Medulla oblongata (tissue), 1 donor: Measurements from ENCODE around the gene WDR90.
A peak's percentile ranks its signal among the peaks of the same experiment; 100 is the strongest.

Experiments used
- DNase-seq: peaks from one replicate; pipeline ENCODE4 v3.0.0-alpha.2; 2015; ENCODE audit errors: extremely low spot score

Gene WDR90

DNA sequence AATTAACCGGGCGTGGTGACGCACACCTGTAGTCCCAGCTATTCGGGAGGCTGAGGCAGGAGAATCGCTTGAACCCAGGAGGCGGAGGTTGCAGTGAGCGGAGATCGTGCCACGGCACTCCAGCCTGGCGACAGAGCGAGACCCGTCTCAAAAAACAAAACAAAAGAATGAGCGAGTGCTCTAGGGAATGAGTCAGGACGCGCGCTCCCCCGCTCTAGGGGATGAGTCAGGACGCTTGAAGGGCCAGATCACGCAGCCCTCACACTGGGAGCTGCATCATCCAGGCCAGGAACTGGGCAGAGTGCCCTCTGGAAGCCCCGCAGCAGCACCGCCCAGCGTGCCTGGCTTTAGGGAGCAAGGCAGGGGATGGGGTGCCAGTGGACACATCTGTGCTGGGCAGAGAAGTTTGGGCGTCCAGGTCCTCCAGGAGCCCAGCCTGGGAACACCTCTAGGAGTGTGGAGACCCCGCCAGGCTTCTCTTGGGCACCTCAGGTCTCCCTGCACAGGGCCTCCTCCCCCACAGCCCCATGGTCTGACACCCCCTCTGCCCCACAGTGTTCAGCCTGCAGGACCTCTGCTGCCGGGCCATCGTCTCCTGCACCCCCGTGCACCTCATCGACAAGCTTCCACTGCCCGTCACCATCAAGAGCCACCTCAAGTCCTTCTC lies 22.2 kb upstream of the WDR90 start:
- peak; percentile 48 for DNase-seq

DNA sequence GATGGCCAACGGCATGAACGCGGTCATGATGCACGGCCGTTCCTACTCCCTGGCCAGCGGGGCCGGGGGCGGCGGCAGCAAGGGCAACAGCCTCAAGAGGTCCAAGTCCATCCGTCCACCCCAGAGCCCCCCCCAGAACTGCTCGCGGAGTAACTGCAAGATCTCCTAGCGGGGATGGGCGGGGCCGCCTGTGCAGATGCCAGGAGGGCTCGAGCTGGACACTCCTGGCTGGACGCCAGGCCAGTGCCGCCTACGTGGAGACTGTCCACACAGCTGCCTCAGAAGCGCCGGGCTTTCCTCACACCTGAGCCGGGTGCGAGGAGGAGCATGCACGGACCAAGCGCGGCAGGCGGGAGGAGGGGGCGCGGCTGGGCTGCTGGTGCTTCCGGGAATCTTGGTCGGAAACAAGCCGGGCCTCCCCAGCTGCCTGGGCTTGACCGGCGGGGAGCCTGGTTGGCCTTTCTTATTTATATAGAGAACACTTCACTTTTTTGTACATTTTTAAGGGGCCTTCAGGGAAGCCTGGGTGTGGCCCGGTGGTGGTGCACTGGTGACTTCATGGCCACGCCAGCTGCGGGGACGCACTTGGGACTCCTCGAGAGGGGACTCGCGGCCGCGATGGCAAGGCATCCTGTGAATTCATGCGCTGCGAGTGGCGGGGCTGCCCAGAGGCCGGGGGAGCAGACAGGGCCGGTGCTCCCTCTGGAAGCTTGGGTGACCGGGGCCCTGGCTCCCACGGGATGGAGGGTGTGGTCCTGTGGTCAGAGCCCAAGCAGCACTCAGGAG lies 21.5 kb upstream of the WDR90 start:
- no peak for DNase-seq

DNA sequence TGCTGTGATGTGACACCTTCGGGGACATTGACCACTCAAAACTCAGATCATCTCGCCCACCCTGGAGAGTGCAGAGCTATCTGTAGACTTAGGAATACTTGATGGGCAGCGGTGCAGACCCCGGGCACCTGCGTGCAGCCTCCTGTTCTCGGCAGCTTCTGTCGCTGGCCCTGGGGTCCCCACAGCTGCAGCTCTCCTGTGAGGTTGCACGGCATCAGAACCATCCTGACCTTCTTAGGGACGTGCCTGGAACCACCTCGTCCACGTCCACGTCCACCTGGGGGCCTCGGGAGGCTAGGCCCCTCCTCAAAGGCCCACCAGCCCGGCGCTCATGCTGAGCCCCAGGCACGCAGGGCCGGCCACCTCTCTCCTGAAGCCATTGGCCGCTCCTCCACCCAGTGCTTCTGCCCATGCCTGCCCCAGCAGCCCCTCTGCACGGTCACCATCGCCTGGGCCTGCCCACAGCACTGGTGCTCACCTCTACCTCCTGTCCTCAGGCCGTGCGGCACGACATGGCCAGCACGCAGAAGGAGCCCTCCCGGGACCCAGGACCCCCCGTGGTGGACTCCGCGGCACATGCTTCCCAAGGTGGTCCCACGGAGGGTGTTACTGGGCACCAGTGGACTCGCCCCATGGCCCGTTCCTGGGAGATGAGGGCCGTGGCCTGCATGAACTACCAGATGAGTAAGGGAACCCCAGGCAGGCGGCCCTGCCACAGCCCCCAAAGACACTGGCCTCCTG lies 20.7 kb upstream of the WDR90 start:
- DNase-seq, result no peak

GRCh38 chr16:629185-629832 lies 19.9 kb upstream of the WDR90 start:
- no peak for DNase-seq

DNA sequence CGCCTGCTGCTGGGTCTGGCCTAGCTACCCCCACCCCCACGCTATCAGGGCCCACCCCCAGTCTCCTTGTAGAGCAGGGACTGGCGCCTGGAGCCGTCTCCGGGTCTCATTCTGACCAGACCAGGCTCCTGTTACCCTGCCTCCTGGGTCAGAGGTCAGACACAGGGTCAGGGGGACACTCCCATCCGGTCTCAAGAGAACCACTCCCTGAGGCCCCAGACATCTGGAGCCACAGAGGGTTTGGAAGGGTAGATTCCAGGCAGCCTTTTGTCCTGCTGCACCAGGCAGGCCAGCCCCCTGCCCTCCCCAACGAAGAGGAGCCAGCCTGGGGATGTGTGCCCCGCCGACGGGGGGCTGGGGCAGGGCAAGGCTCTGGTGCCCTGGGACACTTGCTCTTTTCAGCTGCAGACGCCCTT lies 19.3 kb upstream of the WDR90 start:
- no peak for DNase-seq

GRCh38 chr16:630249-630814 lies 18.8 kb upstream of the WDR90 start:
- no peak for DNase-seq

GRCh38 chr16:630815-631405 lies 18.3 kb upstream of the WDR90 start, which contains the start of gene WFIKKN1:
TSS of gene WFIKKN1 (plus strand) at chr16:630985. CDS start at chr16:631254, 269 bp downstream.
- DNase-seq, result no peak

- no peak for DNase-seq
These were observed 17.3 kb upstream of the WDR90 start for GRCh38 chr16:631808-632358.

DNA sequence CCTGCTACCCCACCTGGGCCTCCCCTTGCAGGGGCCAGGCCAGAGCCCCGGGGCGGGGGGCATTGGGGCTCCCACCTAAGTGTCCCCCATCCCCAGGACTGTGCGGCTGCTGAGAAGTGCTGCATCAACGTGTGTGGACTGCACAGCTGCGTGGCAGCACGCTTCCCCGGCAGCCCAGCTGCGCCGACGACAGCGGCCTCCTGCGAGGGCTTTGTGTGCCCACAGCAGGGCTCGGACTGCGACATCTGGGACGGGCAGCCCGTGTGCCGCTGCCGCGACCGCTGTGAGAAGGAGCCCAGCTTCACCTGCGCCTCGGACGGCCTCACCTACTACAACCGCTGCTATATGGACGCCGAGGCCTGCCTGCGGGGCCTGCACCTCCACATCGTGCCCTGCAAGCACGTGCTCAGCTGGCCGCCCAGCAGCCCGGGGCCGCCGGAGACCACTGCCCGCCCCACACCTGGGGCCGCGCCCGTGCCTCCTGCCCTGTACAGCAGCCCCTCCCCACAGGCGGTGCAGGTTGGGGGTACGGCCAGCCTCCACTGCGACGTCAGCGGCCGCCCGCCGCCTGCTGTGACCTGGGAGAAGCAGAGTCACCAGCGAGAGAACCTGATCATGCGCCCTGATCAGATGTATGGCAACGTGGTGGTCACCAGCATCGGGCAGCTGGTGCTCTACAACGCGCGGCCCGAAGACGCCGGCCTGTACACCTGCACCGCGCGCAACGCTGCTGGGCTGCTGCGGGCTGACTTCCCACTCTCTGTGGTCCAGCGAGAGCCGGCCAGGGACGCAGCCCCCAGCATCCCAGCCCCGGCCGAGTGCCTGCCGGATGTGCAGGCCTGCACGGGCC lies 16.5 kb upstream of the WDR90 start:
- DNase-seq, result no peak

DNA sequence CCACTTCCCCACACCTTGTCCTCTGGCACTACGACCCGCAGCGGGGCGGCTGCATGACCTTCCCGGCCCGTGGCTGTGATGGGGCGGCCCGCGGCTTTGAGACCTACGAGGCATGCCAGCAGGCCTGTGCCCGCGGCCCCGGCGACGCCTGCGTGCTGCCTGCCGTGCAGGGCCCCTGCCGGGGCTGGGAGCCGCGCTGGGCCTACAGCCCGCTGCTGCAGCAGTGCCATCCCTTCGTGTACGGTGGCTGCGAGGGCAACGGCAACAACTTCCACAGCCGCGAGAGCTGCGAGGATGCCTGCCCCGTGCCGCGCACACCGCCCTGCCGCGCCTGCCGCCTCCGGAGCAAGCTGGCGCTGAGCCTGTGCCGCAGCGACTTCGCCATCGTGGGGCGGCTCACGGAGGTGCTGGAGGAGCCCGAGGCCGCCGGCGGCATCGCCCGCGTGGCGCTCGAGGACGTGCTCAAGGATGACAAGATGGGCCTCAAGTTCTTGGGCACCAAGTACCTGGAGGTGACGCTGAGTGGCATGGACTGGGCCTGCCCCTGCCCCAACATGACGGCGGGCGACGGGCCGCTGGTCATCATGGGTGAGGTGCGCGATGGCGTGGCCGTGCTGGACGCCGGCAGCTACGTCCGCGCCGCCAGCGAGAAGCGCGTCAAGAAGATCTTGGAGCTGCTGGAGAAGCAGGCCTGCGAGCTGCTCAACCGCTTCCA lies 15.7 kb upstream of the WDR90 start:
- DNase-seq, result no peak

DNA sequence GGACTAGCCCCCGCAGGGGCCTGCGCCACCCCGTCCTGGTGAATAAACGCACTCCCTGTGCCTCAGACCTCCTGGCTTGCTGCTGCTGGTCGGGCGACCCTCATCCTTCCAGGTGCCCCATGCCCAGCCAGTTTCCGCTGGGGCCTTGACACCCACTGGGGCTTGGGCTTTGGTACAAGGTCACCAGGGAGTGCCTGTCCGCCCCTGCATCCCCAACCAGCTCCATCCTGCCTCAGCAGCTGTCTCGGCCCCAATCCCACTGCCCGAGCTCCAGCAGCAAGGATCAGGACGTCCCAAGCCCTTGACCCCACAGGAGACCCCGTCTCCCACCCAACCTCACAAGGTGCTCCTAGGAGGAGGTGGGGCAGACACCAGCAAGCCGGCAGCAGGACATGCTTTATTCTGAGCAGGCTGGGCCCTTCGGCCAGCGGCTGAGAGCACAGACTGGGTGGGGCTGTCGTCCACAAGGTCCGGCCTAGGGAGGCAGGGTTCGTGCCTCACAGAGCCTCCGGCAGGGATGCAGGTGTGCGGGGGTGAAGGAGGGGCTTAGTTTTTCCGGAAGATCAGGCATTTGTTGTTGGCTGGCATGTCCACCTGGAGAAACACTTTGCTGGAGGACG lies 15.0 kb upstream of the WDR90 start:
- no peak for DNase-seq

DNA sequence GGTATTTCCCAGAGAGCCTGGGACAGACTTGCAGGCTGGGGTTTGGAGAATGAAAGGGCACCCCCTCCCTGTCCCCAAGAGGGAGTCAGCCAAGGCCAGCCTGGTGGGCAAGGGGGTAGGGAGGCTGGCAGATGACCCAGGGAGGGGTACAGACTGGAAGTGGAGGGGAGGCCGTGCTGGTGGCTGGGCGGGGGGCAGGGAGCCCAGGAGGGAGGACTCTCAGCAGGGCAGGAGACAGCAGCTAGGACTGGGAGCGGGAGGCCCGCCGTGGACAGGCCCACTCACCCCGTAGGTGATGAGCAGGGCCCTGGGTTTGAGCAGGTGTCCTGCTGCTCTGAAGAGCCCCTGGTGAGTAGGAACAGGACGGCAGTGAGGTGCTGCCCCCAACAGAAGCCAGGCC lies 14.2 kb upstream of the WDR90 start:
- no peak for DNase-seq

GRCh38 chr16:635573-636205 lies 13.5 kb upstream of the WDR90 start:
- DNase-seq, result no peak

DNA sequence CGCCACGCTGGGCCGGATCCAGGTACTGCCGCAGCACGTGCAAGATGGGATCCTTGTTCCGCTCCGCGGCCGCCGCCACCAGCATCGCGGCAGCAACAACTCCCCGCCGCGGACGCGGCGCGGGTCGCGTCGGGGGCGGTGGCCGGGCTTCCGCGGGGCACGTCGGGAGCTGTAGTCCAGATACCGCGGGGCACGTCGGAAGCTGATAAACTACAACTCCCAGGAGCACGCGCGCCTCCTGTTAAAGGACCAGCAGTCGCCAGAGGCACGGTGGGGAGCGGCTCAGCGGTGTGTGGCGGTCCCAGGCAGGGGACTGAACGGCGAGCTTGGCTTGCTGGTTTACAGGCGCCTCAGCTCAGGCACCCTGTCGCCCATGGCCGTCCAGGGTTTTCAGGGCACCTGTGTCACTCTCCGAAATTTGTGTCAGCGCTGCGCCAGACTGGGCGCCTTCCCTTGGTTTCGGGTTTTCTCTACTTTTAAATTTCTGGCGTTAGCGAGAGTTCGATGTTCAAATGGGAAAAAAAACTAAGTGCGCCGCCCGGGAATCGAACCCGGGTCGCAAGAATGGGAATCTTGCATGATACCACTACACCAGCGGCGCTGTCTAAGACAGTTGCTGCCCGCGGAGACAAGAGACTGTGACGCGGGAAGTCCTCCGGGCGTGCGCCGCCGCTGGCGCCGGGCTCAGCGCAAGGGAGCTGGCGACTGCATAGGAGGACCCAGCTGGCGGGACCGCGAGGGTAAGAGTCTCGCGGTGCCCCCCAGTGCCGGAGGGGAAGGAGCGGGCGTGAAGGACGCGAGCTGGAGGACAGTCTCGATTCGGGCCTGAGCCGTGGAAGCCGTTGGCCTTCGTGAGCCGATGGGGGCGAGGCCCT lies 12.7 kb upstream of the WDR90 start, which contains the start of gene METTL26:
Gene METTL26, minus strand, starts transcription at position 100 of the 875 bp plus-strand sequence. Its CDS starts 15 bp downstream, at position 85.
- peak; percentile 96 for DNase-seq

DNA sequence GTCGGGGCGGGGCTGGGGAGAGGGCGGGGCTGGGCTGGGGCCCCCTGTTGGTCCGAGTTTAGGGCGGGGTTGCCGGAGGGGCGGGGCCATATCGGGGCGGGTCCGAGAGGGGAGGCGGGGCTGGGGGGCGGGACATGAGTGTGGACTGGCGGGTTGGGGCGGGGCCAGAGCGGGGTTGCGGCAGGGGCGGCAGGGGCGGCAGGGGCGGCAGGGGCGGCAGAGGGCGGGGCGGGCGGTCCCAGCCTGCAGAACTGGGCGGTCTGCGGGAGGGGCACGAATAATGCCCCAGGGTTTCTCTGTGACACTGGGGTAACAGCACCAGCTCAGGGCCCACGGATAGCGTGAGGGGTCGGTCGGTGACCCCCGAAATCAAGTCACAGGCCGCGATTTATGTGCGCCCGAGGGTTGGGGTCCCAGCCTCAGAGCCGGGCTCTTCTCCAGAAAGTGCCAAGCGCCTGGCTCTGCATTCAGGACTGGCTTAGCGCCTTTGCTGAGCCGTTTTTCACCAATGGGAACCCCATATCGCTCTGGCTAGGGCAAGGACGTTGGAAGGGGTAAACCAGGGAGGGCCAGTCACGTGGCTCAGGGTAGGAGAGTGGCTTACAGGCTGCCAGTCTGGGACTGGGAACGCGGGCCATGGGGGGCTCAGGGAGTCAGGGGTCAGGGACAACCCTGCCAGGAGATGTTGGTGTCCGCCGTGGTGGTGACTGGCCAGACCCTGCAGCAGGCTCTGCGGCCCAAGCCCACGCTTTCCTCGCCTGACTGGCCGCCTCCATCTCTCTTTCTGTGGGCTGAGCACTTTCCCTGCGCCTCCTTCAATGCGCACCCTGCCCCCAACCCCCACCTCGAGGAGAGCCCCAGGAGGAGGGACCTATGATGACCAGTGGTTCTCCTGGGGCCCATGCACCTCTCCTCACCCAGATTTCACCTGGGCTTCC lies 11.8 kb upstream of the WDR90 start:
- peak; percentile 93 for DNase-seq

DNA sequence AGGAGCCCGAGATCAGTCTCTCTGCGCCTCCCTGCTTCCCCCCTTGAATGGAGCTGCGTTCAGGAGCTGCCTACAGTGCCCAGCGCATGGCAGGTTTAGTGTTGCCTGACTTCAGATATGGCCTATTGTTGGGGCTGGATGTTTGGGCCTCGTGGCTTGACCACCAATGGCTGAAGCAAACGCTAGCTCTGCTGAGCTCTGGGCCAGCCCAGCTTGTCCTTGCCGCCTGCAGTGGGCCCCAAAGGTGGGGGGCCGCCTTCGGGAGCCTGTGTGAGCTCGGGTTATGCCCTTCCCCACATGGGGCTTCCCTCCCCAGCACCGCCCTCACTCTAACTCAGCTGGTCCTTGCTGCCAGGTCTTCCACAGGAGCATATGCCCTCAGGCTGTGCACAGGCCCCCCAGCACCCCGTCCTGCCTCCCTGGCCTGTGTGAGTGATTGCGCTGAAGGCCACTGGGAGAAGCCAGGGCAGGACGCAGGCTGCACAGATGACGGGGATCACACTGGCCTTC lies 11.1 kb upstream of the WDR90 start:
- DNase-seq, result no peak
